Prostate gland (tissue), 2 donors: ENCODE measurements around the gene ADARB2. TPM values are rescaled to one million over a fixed set of nuclear protein-coding genes. Genes with fewer than 3 reads are reported as not detected.

ENCODE experiments used
- DNase-seq: peaks from one replicate; pipeline ENCODE4 v3.0.0-alpha.2; 2019; ENCODE audit warnings: low spot score
- H3K27ac ChIP-seq, 2 donors: fragments of 200-600 bp; sonication (generic); 2 replicates each; pipeline ENCODE4 v1.5.1; 2017 to 2019
- H3K27me3 ChIP-seq: fragments of 200-600 bp; sonication (generic); replicated peaks from 2 replicates; pipeline ENCODE4 v1.5.1; 2019; ENCODE audit not compliant: insufficient read depth
- H3K36me3 ChIP-seq, 2 donors: fragments of 200-600 bp; sonication (generic); 1 replicate in 1 of 2; 2 replicates in 1 of 2; pipeline versions ENCODE4 v1.5.1 to v1.8.1; 2017 to 2019
- H3K4me1 ChIP-seq: fragments of 200-600 bp; sonication (generic); replicated peaks from 2 replicates; pipeline ENCODE4 v1.5.1; 2019
- H3K4me3 ChIP-seq, 2 donors: fragments of 200-600 bp; sonication (generic); 2 replicates each; pipeline ENCODE4 v1.5.1; 2017 to 2019
- H3K9me3 ChIP-seq: fragments of 200-600 bp; sonication (generic); 2 replicates; pipeline ENCODE4 v1.5.1; 2017
- POLR2A ChIP-seq: fragments of 450-650 bp; IDR thresholded peaks from one replicate; pipeline ENCODE4 v1.6.1; 2016; ENCODE audit warnings: antibody characterized with exemption, mild to moderate bottlenecking
- POLR2AphosphoS5 ChIP-seq: sonication (generic); formaldehyde crosslinking; IDR thresholded peaks from one replicate; pipeline ENCODE4 v1.6.1; 2017; ENCODE audit warnings: antibody characterized with exemption
- WGBS: methylation state at CpG from one replicate; pipeline ENCODE4 v1.1.5; 2018; 5-methylcytosine and 5-hydroxymethylcytosine counted together
- intact Hi-C: fragments of 100-400 bp; cut with DNase I; formaldehyde crosslinking; loops from one replicate; pipeline ENCODE4 v1.14.2; 2022
- total RNA-seq, 2 donors: library from RNA; depleted of rRNA; stranded (reverse); fragments of >200 nt; gene quantifications; one replicate each; pipeline ENCODE4 v1.1.0, GENCODE V29; 2016
- TF ChIP-seq, protein P1 (sequence below), 4 experiments: fragments of 200-600 bp in 2 of 4; fragments of 450-650 bp in 2 of 4; sonication (generic) in 2 of 4; IDR thresholded peaks; 1 replicate in 3 of 4; 2 replicates in 1 of 4; pipeline ENCODE4 v1.5.1; 2016 to 2019; ENCODE audit warnings: antibody characterized with exemption in 4 of 4, mild to moderate bottlenecking in 2 of 4, moderate library complexity in 2 of 4

Gene ADARB2
- total RNA-seq, 2 donors from 2014 or later = 0.36 to 10.5 TPM

- no peak overlapping the region for H3K4me3 ChIP-seq
- DNase-seq = no peak
- intact Hi-C loops = no loop called here
- peaks cover 4% of the 10 kb centered on the region for H3K27me3 ChIP-seq
- no peaks in the 10 kb centered on the region for H3K36me3 ChIP-seq
- WGBS = 81% methylated on average over 7 of the region's 7 CpGs
- no peaks in the 10 kb centered on the region for H3K4me1 ChIP-seq
- TF ChIP-seq, protein P1, sequence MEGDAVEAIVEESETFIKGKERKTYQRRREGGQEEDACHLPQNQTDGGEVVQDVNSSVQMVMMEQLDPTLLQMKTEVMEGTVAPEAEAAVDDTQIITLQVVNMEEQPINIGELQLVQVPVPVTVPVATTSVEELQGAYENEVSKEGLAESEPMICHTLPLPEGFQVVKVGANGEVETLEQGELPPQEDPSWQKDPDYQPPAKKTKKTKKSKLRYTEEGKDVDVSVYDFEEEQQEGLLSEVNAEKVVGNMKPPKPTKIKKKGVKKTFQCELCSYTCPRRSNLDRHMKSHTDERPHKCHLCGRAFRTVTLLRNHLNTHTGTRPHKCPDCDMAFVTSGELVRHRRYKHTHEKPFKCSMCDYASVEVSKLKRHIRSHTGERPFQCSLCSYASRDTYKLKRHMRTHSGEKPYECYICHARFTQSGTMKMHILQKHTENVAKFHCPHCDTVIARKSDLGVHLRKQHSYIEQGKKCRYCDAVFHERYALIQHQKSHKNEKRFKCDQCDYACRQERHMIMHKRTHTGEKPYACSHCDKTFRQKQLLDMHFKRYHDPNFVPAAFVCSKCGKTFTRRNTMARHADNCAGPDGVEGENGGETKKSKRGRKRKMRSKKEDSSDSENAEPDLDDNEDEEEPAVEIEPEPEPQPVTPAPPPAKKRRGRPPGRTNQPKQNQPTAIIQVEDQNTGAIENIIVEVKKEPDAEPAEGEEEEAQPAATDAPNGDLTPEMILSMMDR (IDR thresholded peaks at IDR 0.05) = no peak
- TF ChIP-seq POLR2AphosphoS5 (no peak), POLR2A (no peak)
- no peak overlapping the region for H3K27ac ChIP-seq
- H3K9me3 ChIP-seq = no peaks in the 10 kb centered on the region
These were observed 543.2 kb downstream of the ADARB2 start for GRCh38 chr10:1194161-1194560.

GRCh38 chr10:1193561-1193960, 543.8 kb downstream of the ADARB2 start:
- H3K4me1 ChIP-seq = no peaks in the 10 kb centered on the region
- no peak for DNase-seq
- H3K27ac ChIP-seq = no peak overlapping the region
- H3K36me3 ChIP-seq = no peaks in the 10 kb centered on the region
- H3K9me3 ChIP-seq = no peaks in the 10 kb centered on the region
- intact Hi-C loops = no loop called here
- TF ChIP-seq, protein P1 (IDR thresholded peaks at IDR 0.05) = no peak
- TF ChIP-seq POLR2AphosphoS5 (no peak), POLR2A (no peak)
- H3K4me3 ChIP-seq = no peak overlapping the region
- peaks cover 4% of the 10 kb centered on the region for H3K27me3 ChIP-seq
- WGBS = 39% methylated on average over 4 of the region's 4 CpGs

DNA sequence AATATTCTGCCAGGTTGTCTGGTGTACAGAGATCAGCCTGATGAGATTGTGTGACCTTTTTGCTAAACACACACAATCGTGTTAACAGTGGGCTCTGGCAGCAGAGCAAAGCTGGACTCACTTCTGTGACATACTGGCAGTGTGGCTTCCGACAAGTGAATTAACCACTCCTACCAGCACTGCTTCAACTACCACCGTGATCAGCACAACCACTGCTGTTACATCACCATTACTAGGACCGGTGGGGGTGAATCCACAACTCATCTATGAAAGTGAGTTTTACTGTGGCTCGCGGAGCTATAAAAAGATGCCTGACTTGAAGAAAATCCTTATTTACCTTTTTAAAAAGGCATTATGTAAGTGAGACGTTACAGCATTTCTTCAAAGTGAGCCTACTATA, 545.6 kb downstream of the ADARB2 start:
- no peak for DNase-seq
- no peak overlapping the region for H3K4me3 ChIP-seq
- intact Hi-C loops = no loop called here

GRCh38 chr10:1190791-1191490, 546.4 kb downstream of the ADARB2 start:
- intact Hi-C loops = no loop called here
- no peak overlapping the region for H3K27ac ChIP-seq
- H3K27me3 ChIP-seq = peaks cover 4% of the 10 kb centered on the region
- no peaks in the 10 kb centered on the region for H3K36me3 ChIP-seq
- no peak for DNase-seq
- WGBS = 93% methylated on average over 22 of the region's 22 CpGs
- no peaks in the 10 kb centered on the region for H3K9me3 ChIP-seq
- H3K4me1 ChIP-seq = no peaks in the 10 kb centered on the region
- H3K4me3 ChIP-seq = no peak overlapping the region
- TF ChIP-seq POLR2A (no peak), POLR2AphosphoS5 (no peak)
- TF ChIP-seq, protein P1 (IDR thresholded peaks at IDR 0.05) = no peak

More for the DNA sequence above, 545.6 kb downstream of the ADARB2 start:
- no peaks in the 10 kb centered on the region for H3K4me1 ChIP-seq
- H3K27ac ChIP-seq = no peak overlapping the region
- TF ChIP-seq POLR2A (no peak), POLR2AphosphoS5 (no peak)
- TF ChIP-seq, protein P1 (IDR thresholded peaks at IDR 0.05) = no peak
- H3K9me3 ChIP-seq = no peaks in the 10 kb centered on the region
- H3K36me3 ChIP-seq = no peaks in the 10 kb centered on the region
- WGBS = 48% methylated on average over 7 of the region's 7 CpGs
- peaks cover 4% of the 10 kb centered on the region for H3K27me3 ChIP-seq

DNA sequence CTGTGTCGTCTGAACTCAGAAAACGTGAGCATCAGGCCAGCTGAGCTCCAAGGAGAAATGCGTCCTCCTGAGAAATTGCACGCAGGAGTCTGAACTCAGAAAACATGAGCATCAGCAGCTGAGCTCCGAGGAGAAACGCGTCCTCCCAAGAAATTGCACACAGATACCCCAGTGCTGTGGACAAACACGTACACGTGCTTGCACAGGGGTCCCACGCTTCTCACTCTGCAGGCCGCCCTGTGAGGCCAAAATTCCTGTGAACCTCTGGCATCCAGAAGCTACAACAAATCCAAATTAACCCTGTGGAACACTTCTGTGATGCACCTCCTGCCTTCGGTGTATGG, 547.3 kb downstream of the ADARB2 start:
- H3K9me3 ChIP-seq = no peaks in the 10 kb centered on the region
- DNase-seq = no peak
- no peak for TF ChIP-seq POLR2AphosphoS5
- TF ChIP-seq POLR2A = no peak
- TF ChIP-seq, protein P1 (IDR thresholded peaks at IDR 0.05) = no peak
- no peaks in the 10 kb centered on the region for H3K36me3 ChIP-seq
- no peaks in the 10 kb centered on the region for H3K4me1 ChIP-seq
- H3K27me3 ChIP-seq = no peaks in the 10 kb centered on the region
- intact Hi-C loops = no loop called here
- 86% methylated on average over 12 of the region's 12 CpGs for WGBS
- H3K4me3 ChIP-seq = no peak overlapping the region
- no peak overlapping the region for H3K27ac ChIP-seq
